ENCODE data around the gene PDP2.
A peak's percentile ranks its signal among the peaks of the same experiment; 100 is the strongest.

The PDP2 gene

DNA sequence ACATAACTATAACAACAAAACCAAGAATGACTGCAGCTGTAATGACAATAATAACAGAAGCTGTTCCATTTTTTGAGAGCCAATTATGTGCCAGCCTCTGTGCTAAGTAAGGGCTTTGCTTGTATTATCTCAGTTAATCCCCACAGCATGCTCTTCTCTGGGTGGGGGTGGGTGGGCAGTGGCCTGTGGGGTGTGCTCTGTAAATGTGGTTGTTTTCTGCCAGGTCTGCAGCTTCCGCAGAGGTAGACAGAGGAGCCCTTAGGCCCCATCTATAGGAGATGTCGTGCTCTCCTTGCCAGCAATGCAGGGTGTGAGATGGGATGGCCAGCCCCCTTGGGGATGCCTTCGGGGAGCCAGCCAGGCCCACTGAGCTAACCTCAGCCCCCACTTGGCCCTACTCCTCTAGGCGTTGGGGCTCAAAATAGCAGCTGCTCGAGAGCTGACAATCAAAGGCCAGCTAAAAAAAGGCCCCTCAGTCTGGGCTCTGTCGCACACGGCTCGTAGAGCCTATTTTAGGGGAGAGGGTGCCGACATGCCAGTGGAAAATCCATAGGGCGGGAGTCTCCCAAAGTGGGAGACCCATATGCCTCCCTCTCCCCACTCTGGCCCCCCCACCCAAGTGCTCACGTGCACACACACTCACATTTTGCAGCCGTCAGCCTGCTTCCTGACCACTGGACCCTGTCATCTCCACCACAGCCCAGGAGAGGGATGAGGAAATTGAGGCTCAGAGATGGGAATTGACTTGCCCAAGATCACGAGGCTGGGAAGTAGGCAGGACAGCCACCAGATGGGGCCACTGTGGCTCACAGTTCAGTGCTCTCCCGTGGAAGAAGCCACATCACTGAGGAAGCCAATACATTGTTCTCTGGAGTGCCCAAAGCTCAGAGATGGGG, 22.6 kb downstream of the PDP2 start:
- no peaks in the 10 kb centered on the region for H3K9me3 ChIP-seq (ENCODE audit: control insufficient read depth, low read length)
- TF ChIP-seq, protein P1, sequence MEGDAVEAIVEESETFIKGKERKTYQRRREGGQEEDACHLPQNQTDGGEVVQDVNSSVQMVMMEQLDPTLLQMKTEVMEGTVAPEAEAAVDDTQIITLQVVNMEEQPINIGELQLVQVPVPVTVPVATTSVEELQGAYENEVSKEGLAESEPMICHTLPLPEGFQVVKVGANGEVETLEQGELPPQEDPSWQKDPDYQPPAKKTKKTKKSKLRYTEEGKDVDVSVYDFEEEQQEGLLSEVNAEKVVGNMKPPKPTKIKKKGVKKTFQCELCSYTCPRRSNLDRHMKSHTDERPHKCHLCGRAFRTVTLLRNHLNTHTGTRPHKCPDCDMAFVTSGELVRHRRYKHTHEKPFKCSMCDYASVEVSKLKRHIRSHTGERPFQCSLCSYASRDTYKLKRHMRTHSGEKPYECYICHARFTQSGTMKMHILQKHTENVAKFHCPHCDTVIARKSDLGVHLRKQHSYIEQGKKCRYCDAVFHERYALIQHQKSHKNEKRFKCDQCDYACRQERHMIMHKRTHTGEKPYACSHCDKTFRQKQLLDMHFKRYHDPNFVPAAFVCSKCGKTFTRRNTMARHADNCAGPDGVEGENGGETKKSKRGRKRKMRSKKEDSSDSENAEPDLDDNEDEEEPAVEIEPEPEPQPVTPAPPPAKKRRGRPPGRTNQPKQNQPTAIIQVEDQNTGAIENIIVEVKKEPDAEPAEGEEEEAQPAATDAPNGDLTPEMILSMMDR (IDR thresholded peaks at IDR 0.05): no peak
- no peak overlapping the region for H3K9ac ChIP-seq
- H3K4me3 ChIP-seq (ENCODE audit: low read depth, low read length): no peak overlapping the region
- H3K36me3 ChIP-seq (ENCODE audit: control insufficient read depth, insufficient read depth, low read length): no peaks in the 10 kb centered on the region
- peaks cover 55% of the 10 kb centered on the region for H3K4me1 ChIP-seq
- H3K27me3 ChIP-seq (ENCODE audit: control insufficient read depth, insufficient read depth, low read length): no peaks in the 10 kb centered on the region
- no peak overlapping the region for H2AFZ ChIP-seq
- H3K4me2 ChIP-seq (ENCODE audit: low read length): no peak overlapping the region
- no peaks in the 10 kb centered on the region for H3K79me2 ChIP-seq
- no peak overlapping the region for H3K27ac ChIP-seq

DNA sequence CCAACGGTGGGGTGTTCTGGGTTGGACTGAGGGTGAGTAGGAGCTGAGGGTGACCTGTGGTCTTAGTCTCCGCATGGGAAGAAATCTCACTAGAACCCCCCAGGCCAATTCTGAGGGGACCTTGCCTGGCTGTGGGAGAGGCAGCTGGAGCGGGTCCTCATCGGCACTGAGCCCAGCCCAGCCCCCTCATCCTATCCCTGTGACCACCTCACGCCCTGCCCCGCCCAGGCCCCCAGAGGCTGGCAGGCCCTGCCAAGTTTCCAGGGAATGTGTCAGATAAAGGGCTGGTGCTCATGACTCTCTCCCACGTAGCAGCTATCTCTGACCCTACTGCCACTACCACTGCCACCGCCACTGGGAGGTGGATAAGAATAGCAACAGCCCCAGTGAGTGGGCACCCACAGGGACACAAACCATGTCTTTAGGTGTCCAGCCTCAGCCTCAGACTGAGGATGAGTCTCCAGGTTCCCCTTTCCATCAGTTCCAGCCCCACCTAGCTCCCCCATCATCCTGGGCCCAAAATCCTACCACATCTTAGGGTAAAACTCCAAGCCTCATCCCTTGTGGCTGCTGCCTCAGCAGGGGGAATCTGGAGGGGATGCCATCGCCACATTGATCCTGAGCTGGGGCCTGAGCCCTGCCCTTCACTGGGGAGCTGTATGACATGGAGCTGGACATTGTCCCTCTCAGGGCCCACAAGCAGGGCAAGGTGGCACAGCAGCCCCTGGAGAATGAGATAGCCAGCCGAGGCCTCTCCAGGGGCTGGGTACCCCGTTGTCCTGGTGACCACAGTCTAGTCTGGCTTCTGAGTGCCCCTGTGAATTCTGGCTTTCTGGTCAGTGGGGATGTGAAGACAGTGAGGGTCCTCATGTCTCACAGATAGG, 23.5 kb downstream of the PDP2 start:
- no peak overlapping the region for H2AFZ ChIP-seq
- H3K4me3 ChIP-seq (ENCODE audit: low read depth, low read length): no peak overlapping the region
- no peak overlapping the region for H3K27ac ChIP-seq
- H3K4me1 ChIP-seq: peaks cover 55% of the 10 kb centered on the region
- no peak overlapping the region for H3K4me2 ChIP-seq (ENCODE audit: low read length)
- no peaks in the 10 kb centered on the region for H3K36me3 ChIP-seq (ENCODE audit: control insufficient read depth, insufficient read depth, low read length)
- H3K79me2 ChIP-seq: no peaks in the 10 kb centered on the region
- TF ChIP-seq, protein P1 (IDR thresholded peaks at IDR 0.05): no peak
- H3K9me3 ChIP-seq (ENCODE audit: control insufficient read depth, low read length): no peaks in the 10 kb centered on the region
- no peak overlapping the region for H3K9ac ChIP-seq
- H3K27me3 ChIP-seq (ENCODE audit: control insufficient read depth, insufficient read depth, low read length): no peaks in the 10 kb centered on the region

DNA sequence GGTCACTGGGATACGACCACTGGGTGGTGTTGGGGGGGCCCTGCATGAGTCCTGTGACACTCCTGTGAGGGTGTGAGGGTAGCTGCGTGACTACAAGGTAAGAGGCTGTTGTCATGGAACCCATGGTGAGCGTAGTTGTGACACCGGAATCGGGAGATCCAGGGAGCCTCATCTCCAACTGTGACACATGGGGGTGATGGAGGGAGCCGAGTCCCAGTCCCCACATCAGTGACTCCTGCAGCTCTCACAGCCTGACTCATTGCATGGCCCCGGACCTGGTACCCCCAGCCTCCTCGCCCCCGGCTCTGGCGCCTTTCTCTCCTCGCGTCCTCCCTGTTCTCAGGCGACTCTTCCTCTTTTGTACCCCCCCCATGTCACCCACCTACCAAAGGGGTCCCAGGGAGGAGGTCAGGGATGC, 24.1 kb downstream of the PDP2 start:
- Histone ChIP-seq H2AFZ (peak overlapping the region; percentile 86), H3K27me3 (ENCODE audit: control insufficient read depth, insufficient read depth, low read length) (no peaks in the 10 kb centered on the region), H3K4me3 (ENCODE audit: low read depth, low read length) (no peak overlapping the region), H3K4me1 (peaks cover 52% of the 10 kb centered on the region), H3K4me2 (ENCODE audit: low read length) (peak overlapping the region; percentile 13), H3K9me3 (ENCODE audit: control insufficient read depth, low read length) (no peaks in the 10 kb centered on the region), H3K79me2 (no peaks in the 10 kb centered on the region), H3K36me3 (ENCODE audit: control insufficient read depth, insufficient read depth, low read length) (no peaks in the 10 kb centered on the region), H3K9ac (no peak overlapping the region), H3K27ac (peak overlapping the region; percentile 75)
- TF ChIP-seq, protein P1 (IDR thresholded peaks at IDR 0.05): no peak

DNA sequence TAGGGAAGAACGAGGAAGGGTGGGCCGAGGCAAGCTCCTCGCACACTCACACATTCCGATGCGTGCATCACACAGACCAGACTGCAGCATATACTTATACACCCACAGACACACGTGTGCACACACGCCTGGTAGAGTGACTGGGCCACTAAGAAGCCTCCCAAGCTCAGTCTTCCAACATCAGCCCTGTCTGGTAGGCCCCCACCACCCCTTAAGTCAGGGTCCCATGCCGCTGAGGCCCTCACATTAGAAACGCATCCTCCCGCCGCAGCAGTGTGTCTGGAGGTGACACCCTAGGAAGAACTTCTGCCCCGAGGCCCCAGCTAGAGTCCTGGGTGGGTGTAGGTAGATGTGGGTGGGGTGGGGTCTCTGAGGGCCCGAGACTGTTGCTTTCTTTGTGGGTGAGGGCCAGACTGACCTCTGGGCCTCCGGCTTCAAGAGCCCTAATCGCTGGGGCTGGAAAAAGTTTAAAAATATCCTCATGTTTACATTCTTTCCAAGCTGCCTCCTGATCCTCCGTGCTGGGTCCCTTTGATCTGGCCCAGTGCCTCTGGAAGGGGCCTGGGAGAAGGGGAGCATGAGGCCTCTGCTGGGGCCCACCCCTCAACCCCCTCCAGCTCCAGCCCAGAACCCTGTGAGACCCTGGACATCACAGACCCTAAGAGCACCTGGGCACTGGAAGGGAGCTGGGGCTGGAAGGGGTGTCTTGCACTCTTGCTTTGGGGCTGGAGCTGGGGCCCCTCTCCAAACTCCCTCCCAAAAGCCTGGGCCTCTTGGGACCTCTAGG, 24.7 kb downstream of the PDP2 start:
- Histone ChIP-seq H2AFZ (peak overlapping the region; percentile 86), H3K4me1 (peaks cover 46% of the 10 kb centered on the region), H3K4me2 (ENCODE audit: low read length) (peak overlapping the region; percentile 13), H3K9ac (no peak overlapping the region), H3K27ac (peak overlapping the region; percentile 75), H3K79me2 (no peaks in the 10 kb centered on the region), H3K9me3 (ENCODE audit: control insufficient read depth, low read length) (no peaks in the 10 kb centered on the region), H3K4me3 (ENCODE audit: low read depth, low read length) (no peak overlapping the region), H3K36me3 (ENCODE audit: control insufficient read depth, insufficient read depth, low read length) (no peaks in the 10 kb centered on the region), H3K27me3 (ENCODE audit: control insufficient read depth, insufficient read depth, low read length) (no peaks in the 10 kb centered on the region)
- TF ChIP-seq, protein P1 (IDR thresholded peaks at IDR 0.05): no peak

All from parathyroid adenoma (tissue), 2 donors.